Nucleus accumbens (tissue), 56 donors: ENCODE data around the gene PYROXD2.

Experiments
- DNase-seq, 56 donors: peaks; one replicate each; lab custom pipeline; 2025; lab: John Stamatoyannopoulos, UW

PYROXD2 gene

GRCh38 chr10:98414932-98415730 is at the start of gene PYROXD2:
Gene PYROXD2, minus strand, starts transcription at chr10:98415182. Its CDS starts 47 bp downstream, at chr10:98415135.
- peak in 51 of 56 donors; percentile 20 to 85 (median 66) for DNase-seq

DNA sequence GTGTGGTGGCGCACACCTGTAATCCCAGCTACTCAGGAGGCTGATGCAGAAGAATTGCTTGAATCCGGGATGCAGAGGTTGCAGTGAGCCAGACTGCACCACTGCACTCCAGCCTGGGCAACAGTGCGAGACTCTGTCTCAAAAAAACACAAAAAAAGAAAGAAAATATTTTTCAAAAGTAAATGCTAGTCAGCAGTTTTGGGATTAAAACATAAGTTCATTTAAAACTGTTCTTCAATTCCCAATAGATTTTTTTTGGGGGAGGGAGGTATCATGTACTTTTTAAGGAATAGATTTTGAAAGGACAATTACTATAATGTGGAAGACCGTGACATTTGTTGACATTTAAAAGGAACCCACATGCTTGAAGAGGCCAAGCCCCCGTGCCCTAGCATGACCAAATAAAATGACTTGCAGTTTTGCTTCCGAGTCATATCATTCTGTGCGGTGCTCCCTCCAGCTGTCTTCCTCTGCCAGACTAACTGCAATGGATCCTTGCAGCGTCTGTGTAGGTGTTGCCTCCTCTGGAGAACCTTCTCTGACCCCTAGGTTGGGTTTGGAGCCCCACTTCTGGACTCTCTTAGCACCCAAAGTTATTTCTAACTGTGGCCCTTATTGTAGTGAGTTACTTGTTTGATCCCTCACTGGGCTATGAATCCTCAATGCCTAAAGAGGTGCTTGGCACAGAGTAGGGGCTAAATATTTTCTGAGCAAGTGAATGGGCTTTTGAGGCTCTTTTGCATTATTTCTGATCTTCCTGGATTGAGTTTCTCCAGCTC is 49.2 kb upstream of the PYROXD2 start:
- no peak for DNase-seq

DNA sequence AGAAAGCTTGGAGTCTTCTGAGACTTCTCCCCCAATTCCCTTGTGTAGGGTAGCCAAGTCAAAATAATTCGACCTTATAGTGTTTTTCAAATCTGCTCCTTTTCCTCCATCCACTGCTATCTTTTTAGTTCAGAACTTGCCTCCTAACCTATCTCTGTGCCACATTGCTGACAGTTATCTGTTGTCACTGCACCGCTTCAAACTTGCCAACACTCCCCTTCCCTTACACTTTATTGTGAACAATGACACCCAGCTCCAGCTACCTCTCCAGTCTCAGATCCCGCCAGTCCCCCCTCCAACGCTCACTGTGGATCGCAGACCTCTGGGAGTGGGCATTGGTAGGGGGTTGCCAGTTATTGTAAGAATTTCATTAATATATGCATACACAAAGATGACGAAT is 48.0 kb upstream of the PYROXD2 start:
- DNase-seq = no peak

- no peak for DNase-seq
Measured at GRCh38 chr10:98461500-98461842, 46.5 kb upstream of the PYROXD2 start.

- DNase-seq = peak in 1 of 56 donors; percentile 43
Measured at GRCh38 chr10:98460837-98461499, 46.0 kb upstream of the PYROXD2 start.

DNA sequence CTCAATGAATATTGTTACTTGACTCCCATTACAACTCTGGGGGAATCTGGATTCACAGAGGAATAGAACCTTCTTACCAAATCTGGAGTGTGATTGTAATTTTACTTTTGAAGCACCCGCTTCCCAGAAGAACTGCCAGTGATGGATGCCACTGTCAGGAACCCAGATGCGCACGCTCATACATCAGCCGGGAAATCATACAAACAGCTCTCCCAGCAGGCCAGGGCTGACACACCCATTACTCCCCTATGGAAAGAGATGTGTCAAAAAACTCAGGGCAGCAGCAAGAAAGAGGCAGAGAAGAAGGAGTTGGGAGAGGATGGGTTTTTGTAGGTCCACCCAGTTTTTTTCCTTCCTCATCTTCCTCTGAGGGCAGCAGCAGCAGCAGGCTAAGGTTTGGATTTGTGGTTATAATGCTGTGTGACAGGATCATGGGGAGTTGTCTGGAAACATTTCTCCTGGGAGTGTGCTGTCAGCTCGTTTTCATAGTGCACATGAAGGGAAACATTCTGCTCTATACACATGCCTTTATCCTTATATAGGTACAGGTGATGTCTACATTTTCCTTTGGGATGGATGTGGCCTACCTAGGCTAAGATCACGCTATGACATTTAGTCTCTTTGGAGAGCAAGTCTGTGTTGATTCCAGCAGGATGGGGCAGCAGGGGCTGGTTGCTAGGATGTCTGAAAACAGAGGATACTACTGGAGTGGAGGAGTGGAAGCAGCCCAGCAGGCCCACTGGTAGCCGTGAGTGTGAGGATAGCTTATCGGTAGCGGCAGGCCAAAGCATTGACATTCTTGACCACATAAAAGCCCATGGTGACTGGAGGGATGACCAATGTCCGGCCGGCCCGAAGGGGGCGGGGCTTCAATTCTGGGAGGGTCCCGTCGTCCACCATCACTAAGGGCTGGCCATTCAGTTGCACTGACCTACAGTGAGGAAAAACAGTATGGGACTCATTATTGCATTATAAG is 44.1 kb upstream of the PYROXD2 start:
- no peak for DNase-seq

DNA sequence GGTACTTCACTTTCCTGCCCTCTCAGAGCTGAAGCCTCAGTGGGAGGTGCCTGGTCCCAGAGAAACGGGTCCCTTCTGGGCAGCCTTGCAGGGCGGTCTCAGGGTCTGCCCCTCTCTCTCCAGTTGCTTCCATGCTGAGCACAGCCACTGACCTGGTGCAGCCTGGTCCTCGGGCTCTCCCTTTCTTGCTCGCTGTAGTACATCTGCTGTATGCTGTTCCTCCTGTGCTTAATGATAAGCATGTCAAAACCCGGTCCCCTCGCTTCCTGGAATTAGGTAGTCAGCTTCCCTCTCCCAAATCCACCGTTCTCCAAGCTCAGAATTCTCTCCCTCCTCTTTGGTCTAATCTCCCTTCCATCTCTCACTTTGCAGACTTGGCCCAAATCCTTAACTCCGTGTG is 42.7 kb upstream of the PYROXD2 start:
- no peak for DNase-seq

- no peak for DNase-seq
Measured at GRCh38 chr10:98456686-98457482, 41.9 kb upstream of the PYROXD2 start.

DNA sequence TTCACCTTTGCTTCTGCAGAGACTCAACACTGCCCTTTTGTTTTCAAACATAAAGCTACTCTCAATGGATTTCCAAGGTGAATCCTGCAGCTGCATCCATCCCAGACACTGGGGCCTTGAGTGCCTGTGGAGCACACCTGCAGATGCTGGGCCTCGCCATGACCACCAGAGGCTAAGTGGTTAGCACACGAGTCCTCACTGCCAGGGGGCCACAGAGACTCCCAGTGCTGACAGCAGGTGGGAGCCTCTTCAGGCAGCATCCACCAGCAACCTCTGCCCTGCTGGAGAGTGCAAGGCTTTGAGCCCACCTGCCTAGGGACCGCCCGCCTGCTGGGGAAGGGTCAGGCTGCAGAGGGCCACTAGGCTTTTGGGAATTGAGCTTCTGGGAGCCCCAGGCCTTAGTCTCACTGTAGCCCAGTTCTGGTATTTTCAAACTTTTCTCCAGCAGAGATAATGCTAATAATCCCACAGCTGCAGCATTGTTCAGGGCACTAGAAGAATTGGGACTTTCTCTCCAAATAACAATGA is 41.1 kb upstream of the PYROXD2 start:
- no peak for DNase-seq

GRCh38 chr10:98453729-98454128 is 38.7 kb upstream of the PYROXD2 start:
- DNase-seq = no peak

DNA sequence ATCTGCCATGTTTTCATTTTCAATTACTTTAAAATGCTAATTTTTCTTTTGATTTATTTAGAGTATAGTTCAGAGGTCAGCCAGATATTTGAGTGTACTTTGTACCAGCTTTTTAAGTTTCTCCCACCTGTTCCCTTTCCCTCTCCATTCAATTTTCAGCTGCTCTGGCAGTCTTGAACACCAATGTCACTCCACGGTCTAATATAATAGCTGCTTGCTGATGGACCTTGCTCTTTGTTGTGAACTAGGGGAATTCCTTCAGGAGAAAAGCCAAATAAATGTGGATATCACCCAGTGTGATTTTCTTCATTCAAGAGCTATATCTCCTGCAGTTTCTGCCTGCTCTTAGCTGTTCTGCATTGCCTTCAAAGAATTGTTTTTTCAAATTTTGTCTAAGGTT is 35.6 kb upstream of the PYROXD2 start:
- DNase-seq = no peak

GRCh38 chr10:98449287-98449686 is 34.3 kb upstream of the PYROXD2 start:
- DNase-seq = no peak

GRCh38 chr10:98446661-98447221 is 31.8 kb upstream of the PYROXD2 start, which contains the start of gene HPS1:
Gene HPS1, minus strand, starts transcription at chr10:98446935. Its CDS starts 3,695 bp downstream, at chr10:98443240.
- peak in 53 of 56 donors; percentile 26 to 85 (median 66) for DNase-seq

DNA sequence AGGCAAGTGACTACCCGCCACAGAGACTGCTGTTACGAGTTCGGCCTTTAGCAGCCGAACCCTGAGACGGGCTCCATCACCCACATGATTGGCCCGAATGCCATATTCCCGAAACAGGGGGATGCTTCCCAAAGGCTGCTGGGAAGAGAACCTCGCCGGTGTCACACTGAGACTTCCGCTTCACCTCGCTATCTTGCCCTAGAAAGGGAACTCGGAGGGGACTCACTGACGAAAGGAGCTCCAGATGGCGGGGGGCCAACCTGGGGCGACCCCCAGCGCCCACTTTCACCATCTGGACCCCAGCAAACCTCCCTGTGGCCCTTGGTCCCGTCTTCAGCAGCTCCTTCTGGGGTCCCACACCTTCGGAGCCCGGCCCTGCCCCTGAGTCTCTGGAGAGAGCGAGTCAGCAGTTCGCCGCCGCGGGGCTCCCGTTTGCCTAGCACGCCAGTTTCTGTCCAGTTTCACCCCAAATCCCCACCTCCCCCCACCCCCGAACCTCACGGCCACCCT is 31.2 kb upstream of the PYROXD2 start:
- peak in 38 of 56 donors; percentile 18 to 72 (median 58) for DNase-seq

DNA sequence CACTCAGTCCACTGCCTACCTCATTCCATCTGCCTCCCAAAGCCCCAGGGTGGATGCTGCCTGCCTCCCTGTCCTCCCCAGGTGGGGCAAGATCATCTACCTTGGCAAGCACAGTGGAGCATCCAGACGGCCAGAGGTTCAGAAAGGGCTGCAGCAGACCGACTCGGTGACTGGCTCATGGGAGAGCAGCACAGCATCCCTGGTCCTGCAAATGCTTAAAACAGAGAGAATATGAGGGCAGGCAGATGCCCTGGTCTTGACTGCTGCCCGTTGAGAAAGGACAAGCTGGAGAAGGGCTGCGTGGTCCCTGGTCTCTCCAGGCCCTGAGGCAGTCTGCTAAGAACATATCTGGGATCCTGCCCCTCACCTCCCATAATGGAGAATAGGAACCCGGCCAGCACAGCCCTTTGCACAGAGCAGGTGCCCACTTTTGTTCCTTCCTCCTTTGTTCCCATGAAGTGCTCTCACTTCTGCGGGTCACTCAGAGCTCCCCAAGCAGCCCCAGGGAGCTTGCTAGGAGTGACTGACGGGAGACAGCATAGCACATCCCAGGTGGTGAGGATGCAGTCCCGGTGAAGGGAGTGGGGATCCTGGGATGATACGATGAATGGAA is 30.3 kb upstream of the PYROXD2 start:
- no peak for DNase-seq

DNA sequence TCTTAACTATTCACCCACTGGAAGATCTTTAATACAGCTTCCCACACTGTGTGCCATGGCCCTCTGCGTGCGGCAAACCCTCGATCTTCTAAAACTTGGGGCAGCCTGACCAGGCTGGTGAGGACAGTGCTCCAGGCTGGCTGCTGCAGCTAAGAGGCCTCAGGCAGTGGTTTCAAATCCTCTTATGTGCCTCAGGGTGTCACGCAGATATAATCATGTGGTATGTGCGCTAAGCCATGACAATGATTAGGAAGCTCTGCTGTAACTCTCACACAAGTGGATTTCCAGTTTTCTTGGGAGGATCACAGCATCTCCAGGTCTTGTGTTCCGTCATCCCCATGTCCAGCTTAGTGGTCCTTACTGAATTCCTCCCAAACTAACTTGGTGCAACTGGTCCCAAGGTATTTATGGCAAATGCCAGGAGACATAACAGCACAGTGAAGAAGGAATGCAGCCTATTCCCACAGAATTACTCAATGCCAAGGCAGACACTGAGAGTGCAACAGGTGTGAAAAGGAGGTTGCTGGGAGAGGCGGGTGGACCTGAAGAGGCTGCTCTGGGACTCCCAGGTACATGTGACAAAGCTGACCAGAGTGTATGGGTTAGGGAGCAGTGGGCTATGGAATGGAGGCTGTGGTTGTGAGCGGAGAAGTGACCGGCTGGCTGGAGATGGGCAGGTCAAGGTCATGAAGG is 29.5 kb upstream of the PYROXD2 start:
- DNase-seq = no peak

- DNase-seq = no peak
Measured at GRCh38 chr10:98438715-98439114, 23.7 kb upstream of the PYROXD2 start.
